Activated CD4-positive, alpha-beta T cell treated with anti-CD3 and anti-CD28 coated beads, Interleukin-2, amount 10 ng/mL, durations not matched to agents 7 days and 5 days (primary cell): ENCODE measurements around the gene ELP4. TPM values are rescaled to one million over a fixed set of nuclear protein-coding genes. Genes with fewer than 3 reads are reported as not detected.

Experiments
- CTCF ChIA-PET: fragments of 350-600 bp; sonication (Branson Sonifier 250); formaldehyde crosslinking; loops from one replicate; lab custom pipeline; 2021; ENCODE audit warnings: antibody characterized with exemption; lab: Charles Lee
- POLR2A ChIA-PET: fragments of 350-600 bp; sonication (Branson Sonifier 250); formaldehyde crosslinking; loops from one replicate; lab custom pipeline; 2021; ENCODE audit warnings: antibody characterized with exemption; lab: Charles Lee
- DNase-seq: peaks from one replicate; pipeline ENCODE4 v3.0.0-alpha.2; 2020
- H3K27ac Mint-ChIP-seq: one replicate; pipeline ENCODE4 v1.8.0; 2021; ENCODE audit warnings: mild to moderate bottlenecking, moderate library complexity, mixed read lengths
- H3K27me3 Mint-ChIP-seq: one replicate; pipeline ENCODE4 v1.8.0; 2021; ENCODE audit warnings: mixed read lengths
- H3K36me3 Mint-ChIP-seq: one replicate; pipeline ENCODE4 v1.8.0; 2021; ENCODE audit warnings: low read depth, mixed read lengths
- H3K4me1 Mint-ChIP-seq: one replicate; pipeline ENCODE4 v1.8.0; 2021; ENCODE audit warnings: mixed read lengths
- H3K4me3 Mint-ChIP-seq: one replicate; pipeline ENCODE4 v1.8.0; 2021; ENCODE audit warnings: mild to moderate bottlenecking, moderate library complexity, mixed read lengths
- H3K9me3 Mint-ChIP-seq: one replicate; pipeline ENCODE4 v1.8.0; 2021; ENCODE audit warnings: mixed read lengths
- total RNA-seq, 2 experiments: library from RNA; stranded (reverse); gene quantifications; one replicate each; pipeline ENCODE4 v1.2.3, GENCODE V29; 2021

ELP4 gene
- total RNA-seq, 2 experiments from 2014 or later, result 22.9 to 26.7 TPM

DNA sequence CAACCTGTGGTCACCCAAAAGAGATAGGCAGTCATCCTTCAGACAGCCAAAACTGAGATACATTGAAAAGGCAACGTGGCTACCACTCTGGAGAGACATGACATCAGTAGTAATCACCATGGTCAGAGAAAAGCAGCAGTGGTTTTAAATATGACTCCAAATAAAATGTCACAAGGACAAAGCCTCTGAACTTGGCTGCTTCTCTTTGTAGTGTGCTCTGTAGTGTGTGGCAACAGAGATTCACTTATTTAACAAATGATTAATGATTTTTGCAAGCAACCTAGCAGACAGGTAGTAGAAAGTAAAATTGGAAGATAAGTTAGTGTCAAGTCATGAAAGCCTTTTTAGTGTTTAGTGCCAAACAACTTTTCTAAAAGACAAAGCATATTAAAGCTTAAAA is 238.0 kb downstream of the ELP4 start:
- no peak for DNase-seq
- ChIA-PET POLR2A (no interaction called here), CTCF (no interaction called here)
- peaks cover 4% of the 10 kb centered on the region for H3K9me3 Mint-ChIP-seq
- H3K4me3 Mint-ChIP-seq, result no peak overlapping the region
- no peak overlapping the region for H3K27ac Mint-ChIP-seq
- H3K36me3 Mint-ChIP-seq, result no peaks in the 10 kb centered on the region
- H3K27me3 Mint-ChIP-seq, result no peaks in the 10 kb centered on the region
- no peaks in the 10 kb centered on the region for H3K4me1 Mint-ChIP-seq

- POLR2A ChIA-PET, result no interaction called here
- Mint-ChIP-seq H3K4me3 (no peak overlapping the region), H3K9me3 (no peaks in the 10 kb centered on the region), H3K27ac (no peak overlapping the region), H3K27me3 (no peaks in the 10 kb centered on the region), H3K36me3 (no peaks in the 10 kb centered on the region), H3K4me1 (no peaks in the 10 kb centered on the region)
- CTCF ChIA-PET, result no interaction called here
- no peak for DNase-seq
Measured at GRCh38 chr11:31757260-31757835, 247.8 kb downstream of the ELP4 start.

- CTCF ChIA-PET, result no interaction called here
- H3K4me3 Mint-ChIP-seq, result no peak overlapping the region
- DNase-seq, result no peak
Measured at GRCh38 chr11:31761636-31762035, 252.1 kb downstream of the ELP4 start.

DNA sequence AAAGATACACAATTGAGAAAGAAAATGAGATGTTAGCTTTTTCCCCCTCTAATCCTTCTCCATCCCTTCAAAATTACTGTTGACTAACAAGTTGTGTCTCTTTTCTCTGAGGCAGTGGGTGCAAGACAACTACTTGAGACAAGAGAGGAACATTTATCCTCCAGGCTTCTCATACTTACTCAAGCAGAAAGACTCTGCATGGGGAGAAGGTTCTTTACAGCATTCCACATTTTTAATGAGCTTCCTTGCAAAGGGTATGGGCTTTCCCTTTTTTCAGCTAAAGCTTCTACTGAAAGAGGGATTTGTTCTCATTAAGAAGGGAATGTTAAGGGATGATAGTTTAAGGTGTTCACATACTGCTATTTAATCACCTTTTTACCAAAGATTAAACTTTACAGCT is 253.7 kb downstream of the ELP4 start:
- H3K27me3 Mint-ChIP-seq, result no peaks in the 10 kb centered on the region
- no peaks in the 10 kb centered on the region for H3K36me3 Mint-ChIP-seq
- no peaks in the 10 kb centered on the region for H3K4me1 Mint-ChIP-seq
- H3K4me3 Mint-ChIP-seq, result no peak overlapping the region
- DNase-seq, result no peak
- ChIA-PET POLR2A (no interaction called here), CTCF (interaction anchor here (0.6 kb wide), 1 partner anchor 231 kb away, joined by 3 read pairs; no protein-coding TSS in a partner anchor)
- H3K9me3 Mint-ChIP-seq, result no peaks in the 10 kb centered on the region
- H3K27ac Mint-ChIP-seq, result no peak overlapping the region

More at GRCh38 chr11:31761636-31762035, 252.1 kb downstream of the ELP4 start:
- Mint-ChIP-seq H3K36me3 (no peaks in the 10 kb centered on the region), H3K9me3 (no peaks in the 10 kb centered on the region), H3K27me3 (no peaks in the 10 kb centered on the region), H3K27ac (no peak overlapping the region), H3K4me1 (no peaks in the 10 kb centered on the region)
- POLR2A ChIA-PET, result no interaction called here

DNA sequence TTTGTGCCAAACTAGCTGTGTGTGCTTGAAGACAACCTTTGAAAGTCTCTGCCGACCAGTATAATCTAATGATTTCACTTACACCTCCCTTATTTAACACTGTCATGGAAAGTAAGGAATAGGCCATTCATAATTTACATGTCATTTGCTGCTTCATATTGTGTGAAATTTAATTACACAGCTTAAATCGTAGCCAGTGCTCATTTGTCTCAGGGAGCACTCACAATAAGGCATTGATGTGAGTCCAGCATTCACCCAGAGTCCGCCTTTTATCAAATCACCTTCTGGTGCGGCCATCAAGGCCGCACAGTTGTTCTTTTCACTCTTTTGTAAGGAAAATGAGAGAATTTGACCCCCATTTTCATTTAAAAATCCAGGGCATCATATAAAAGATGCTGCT is 254.7 kb downstream of the ELP4 start:
- H3K36me3 Mint-ChIP-seq, result no peaks in the 10 kb centered on the region
- H3K4me3 Mint-ChIP-seq, result no peak overlapping the region
- no peaks in the 10 kb centered on the region for H3K9me3 Mint-ChIP-seq
- no peak for DNase-seq
- H3K27me3 Mint-ChIP-seq, result no peaks in the 10 kb centered on the region
- H3K27ac Mint-ChIP-seq, result no peak overlapping the region
- H3K4me1 Mint-ChIP-seq, result no peaks in the 10 kb centered on the region
- CTCF ChIA-PET, result no interaction called here
- POLR2A ChIA-PET, result no interaction called here

GRCh38 chr11:31764766-31765165 is 255.2 kb downstream of the ELP4 start:
- Mint-ChIP-seq H3K4me1 (no peaks in the 10 kb centered on the region), H3K27ac (no peak overlapping the region), H3K36me3 (no peaks in the 10 kb centered on the region), H3K27me3 (no peaks in the 10 kb centered on the region), H3K9me3 (no peaks in the 10 kb centered on the region), H3K4me3 (no peak overlapping the region)
- CTCF ChIA-PET, result no interaction called here
- DNase-seq, result no peak
- POLR2A ChIA-PET, result no interaction called here

DNA sequence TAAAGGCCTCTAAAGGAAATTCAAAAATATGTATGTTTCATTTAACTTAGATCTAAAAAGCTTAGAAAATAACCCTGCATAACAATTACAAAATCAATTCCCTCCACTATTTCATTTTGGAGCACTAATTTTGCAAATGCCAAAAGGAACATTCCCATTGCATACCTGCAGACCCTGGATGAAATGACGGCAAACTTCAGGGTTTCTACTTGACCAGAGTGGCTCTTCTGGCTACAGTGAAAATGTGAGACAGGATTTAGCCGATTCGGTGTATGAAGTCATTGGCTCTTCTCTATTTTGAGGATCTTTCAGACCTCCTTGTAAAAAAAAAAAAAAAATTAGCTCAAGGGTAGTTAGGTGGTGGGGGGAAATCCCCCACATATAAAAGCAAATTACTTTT is 257.5 kb downstream of the ELP4 start:
- ChIA-PET POLR2A (no interaction called here), CTCF (no interaction called here)
- H3K36me3 Mint-ChIP-seq, result no peaks in the 10 kb centered on the region

GRCh38 chr11:31767685-31768084 is 258.1 kb downstream of the ELP4 start:
- ChIA-PET CTCF (interaction anchor here (0.6 kb wide), 1 partner anchor 28 kb away, joined by 3 read pairs; no protein-coding TSS in a partner anchor), POLR2A (no interaction called here)
- Mint-ChIP-seq H3K4me3 (no peak overlapping the region), H3K4me1 (no peaks in the 10 kb centered on the region), H3K9me3 (no peaks in the 10 kb centered on the region), H3K27me3 (no peaks in the 10 kb centered on the region), H3K27ac (no peak overlapping the region), H3K36me3 (no peaks in the 10 kb centered on the region)
- DNase-seq, result no peak

More for the DNA sequence above, 257.5 kb downstream of the ELP4 start:
- H3K9me3 Mint-ChIP-seq, result no peaks in the 10 kb centered on the region
- no peak overlapping the region for H3K27ac Mint-ChIP-seq
- no peaks in the 10 kb centered on the region for H3K27me3 Mint-ChIP-seq
- H3K4me3 Mint-ChIP-seq, result no peak overlapping the region
- no peak for DNase-seq
- no peaks in the 10 kb centered on the region for H3K4me1 Mint-ChIP-seq

DNA sequence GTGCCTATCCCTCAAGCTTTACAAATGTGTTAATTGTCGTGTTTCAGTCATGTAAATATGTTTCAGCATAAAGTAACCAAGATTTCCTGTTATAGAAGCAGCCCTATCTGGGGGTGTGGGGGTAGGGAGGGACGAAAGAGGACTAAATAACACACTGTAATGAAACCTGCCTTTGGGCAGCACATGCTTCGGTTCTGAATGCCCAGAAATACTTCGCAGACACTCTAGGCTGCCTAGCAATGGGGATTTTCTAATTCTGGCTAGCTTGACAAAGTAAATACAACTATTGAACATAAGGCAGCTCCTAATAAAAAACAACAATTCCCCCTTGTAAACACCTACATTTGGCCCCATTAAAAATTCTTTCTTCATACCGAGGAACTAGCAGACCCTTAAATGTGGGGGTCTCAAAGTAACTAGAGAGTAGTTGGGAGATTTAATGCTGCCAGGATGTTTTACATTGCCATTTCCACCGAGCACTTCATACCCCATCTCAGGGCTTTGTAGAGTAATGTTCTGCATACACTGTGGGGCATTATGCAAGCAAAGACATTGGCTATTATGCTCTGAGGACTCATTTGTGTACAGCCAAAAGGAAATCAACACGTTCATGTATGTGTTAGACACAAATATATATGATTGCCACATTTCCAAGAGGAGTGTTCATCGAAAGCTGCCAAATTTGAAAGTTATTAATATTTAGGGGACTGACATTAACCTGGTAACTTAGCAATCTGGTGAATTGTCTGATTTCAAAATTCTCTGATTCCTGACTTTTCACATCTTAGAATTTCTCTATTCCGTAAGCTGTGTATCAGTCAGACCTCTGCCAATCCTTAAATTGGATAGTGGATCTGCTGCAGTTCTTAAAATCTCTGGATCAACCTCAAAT is 259.4 kb downstream of the ELP4 start:
- Mint-ChIP-seq H3K4me1 (no peaks in the 10 kb centered on the region), H3K36me3 (no peaks in the 10 kb centered on the region), H3K27ac (no peak overlapping the region), H3K27me3 (no peaks in the 10 kb centered on the region), H3K4me3 (no peak overlapping the region), H3K9me3 (no peaks in the 10 kb centered on the region)
- DNase-seq, result no peak
- CTCF ChIA-PET, result interaction anchor here (0.7 kb wide), 1 partner anchor 358 kb away, joined by 3 read pairs; no protein-coding TSS in a partner anchor
- POLR2A ChIA-PET, result no interaction called here

DNA sequence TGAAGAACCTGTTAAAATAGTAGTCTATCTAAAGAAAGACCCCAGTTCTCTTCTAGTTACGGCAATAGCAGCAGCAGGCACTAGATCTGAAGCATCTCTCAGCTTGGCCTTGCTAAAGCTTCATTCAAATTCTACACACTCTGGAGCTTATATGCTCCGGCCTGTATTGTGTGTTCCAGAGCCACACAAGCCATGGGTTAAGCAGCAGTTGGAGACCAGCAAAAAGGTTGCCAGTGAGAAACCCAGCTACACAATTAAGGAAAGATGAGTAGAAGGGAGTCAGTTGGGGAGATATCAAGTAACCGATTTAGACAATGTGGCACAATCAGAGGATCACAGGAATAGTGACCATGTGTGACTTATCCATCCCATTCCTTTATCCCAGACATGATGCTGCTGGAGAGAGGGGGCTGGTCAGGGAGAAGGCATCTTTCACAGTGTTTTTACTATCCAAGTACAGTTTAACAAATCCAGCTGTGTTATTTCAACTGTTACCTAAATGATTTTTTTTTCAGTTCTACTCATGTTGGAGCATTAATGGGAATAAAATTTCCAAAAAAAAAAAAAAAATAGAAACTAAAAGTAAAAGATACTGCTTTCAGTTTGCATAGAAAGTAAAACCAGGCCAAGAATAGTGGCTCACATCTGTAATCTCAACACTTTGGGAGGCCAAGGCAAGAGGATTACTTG is 260.6 kb downstream of the ELP4 start:
- no peaks in the 10 kb centered on the region for H3K4me1 Mint-ChIP-seq
- CTCF ChIA-PET, result no interaction called here

GRCh38 chr11:31772412-31772811 is 262.8 kb downstream of the ELP4 start:
- DNase-seq, result no peak
- no peaks in the 10 kb centered on the region for H3K9me3 Mint-ChIP-seq
- POLR2A ChIA-PET, result no interaction called here

More for the DNA sequence above, 260.6 kb downstream of the ELP4 start:
- H3K27ac Mint-ChIP-seq, result no peak overlapping the region
- no peaks in the 10 kb centered on the region for H3K36me3 Mint-ChIP-seq
- no peak overlapping the region for H3K4me3 Mint-ChIP-seq
- no peak for DNase-seq
- no peaks in the 10 kb centered on the region for H3K9me3 Mint-ChIP-seq
- no peaks in the 10 kb centered on the region for H3K27me3 Mint-ChIP-seq
- POLR2A ChIA-PET, result no interaction called here

DNA sequence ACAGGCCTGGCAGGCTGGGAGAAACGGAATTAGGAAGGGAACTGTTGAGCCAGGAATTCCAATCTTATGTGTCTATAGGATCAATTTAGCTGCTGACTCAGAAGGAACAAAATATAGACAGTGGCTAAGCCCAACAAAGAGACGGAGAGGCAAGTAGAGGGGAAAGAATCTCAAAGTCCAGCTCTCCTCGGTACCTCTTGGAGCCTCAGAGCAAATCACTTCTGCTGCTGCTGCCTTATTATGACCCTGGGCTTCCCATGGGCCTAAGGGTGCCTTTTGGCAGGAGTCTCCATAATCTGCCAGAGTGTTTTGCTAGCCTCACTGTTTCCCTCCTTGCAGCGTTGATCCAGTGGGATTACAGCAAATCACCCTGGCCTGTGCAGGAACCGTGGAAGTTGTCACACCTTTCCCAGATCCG is 269.8 kb downstream of the ELP4 start:
- H3K4me3 Mint-ChIP-seq, result no peak overlapping the region
- H3K36me3 Mint-ChIP-seq, result no peaks in the 10 kb centered on the region
- ChIA-PET POLR2A (no interaction called here), CTCF (no interaction called here)
- H3K27ac Mint-ChIP-seq, result no peak overlapping the region
- DNase-seq, result no peak
- no peaks in the 10 kb centered on the region for H3K27me3 Mint-ChIP-seq
- H3K9me3 Mint-ChIP-seq, result no peaks in the 10 kb centered on the region
- no peaks in the 10 kb centered on the region for H3K4me1 Mint-ChIP-seq

More at GRCh38 chr11:31772412-31772811, 262.8 kb downstream of the ELP4 start:
- CTCF ChIA-PET, result no interaction called here
- H3K4me3 Mint-ChIP-seq, result no peak overlapping the region
- no peak overlapping the region for H3K27ac Mint-ChIP-seq
- H3K4me1 Mint-ChIP-seq, result no peaks in the 10 kb centered on the region
- H3K36me3 Mint-ChIP-seq, result no peaks in the 10 kb centered on the region
- no peaks in the 10 kb centered on the region for H3K27me3 Mint-ChIP-seq

DNA sequence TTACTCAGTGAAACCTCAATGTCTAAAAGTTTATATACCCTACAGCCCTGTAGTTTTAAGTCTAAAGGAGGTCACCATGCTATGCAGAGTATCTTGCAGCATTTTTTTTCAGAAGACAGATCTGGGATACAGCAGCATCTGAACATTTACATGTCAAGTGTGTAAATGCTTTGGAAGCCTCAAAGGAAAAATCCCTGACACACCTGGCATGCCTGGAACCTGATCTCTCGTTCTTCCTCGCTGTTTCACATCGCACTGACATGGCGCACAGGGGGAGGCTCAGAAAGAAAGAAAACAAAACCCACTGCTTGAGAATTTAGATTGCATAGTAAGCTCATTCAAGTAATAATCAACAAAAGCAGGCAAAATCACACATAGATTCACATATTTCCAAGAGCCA is 270.5 kb downstream of the ELP4 start:
- ChIA-PET POLR2A (no interaction called here), CTCF (no interaction called here)
- no peaks in the 10 kb centered on the region for H3K27me3 Mint-ChIP-seq
- H3K4me3 Mint-ChIP-seq, result no peak overlapping the region
- DNase-seq, result no peak
- no peaks in the 10 kb centered on the region for H3K36me3 Mint-ChIP-seq
- H3K4me1 Mint-ChIP-seq, result no peaks in the 10 kb centered on the region
- H3K9me3 Mint-ChIP-seq, result no peaks in the 10 kb centered on the region
- no peak overlapping the region for H3K27ac Mint-ChIP-seq
